NOMO-1 treated with DMSO at 0.1 percent for 48 hours (cell line): Measurements from ENCODE around the gene MRPL45.
A peak's percentile ranks its signal among the peaks of the same experiment; 100 is the strongest.

Experiments used
- DNase-seq: peaks from one replicate; lab custom pipeline; 2025; ENCODE audit not compliant: unreplicated experiment; lab: John Stamatoyannopoulos, UW

Gene MRPL45

GRCh38 chr17:38344420-38344745 lies 47.4 kb downstream of the MRPL45 start:
- DNase-seq = no peak

- DNase-seq = no peak
Observed at GRCh38 chr17:38345743-38346142, 48.8 kb downstream of the MRPL45 start.

GRCh38 chr17:38349097-38349730 lies 52.2 kb downstream of the MRPL45 start:
- DNase-seq = peak; percentile 76

DNA sequence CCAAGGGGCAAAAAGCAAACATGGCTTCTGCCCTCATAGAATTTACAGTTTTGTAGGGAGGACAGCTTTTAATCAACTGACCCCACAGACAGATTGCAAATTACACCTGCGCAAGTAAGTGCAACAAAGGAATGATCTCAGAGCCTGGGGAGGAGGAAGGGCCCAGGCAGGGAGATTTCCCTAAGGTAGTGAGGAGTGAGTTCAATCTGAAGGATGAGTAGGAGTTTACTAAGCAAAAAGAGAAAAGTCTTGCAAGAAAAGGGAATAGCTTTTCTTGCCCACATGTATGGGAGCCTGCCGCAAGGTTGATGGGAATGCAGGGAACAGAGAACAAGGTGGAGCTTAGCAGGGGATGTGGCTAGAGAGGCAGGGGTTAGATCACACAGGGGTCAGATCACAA lies 53.1 kb downstream of the MRPL45 start:
- DNase-seq = no peak

- DNase-seq = peak; percentile 84
Observed at GRCh38 chr17:38351412-38352222, 54.6 kb downstream of the MRPL45 start, which contains the start of gene SOCS7. SOCS7 (plus strand) TSS chr17:38351844; CDS start chr17:38352053, 209 bp downstream.

GRCh38 chr17:38352245-38353085 lies 55.5 kb downstream of the MRPL45 start:
- DNase-seq = no peak

- DNase-seq = no peak
Observed at GRCh38 chr17:38353086-38353604, 56.2 kb downstream of the MRPL45 start.

DNA sequence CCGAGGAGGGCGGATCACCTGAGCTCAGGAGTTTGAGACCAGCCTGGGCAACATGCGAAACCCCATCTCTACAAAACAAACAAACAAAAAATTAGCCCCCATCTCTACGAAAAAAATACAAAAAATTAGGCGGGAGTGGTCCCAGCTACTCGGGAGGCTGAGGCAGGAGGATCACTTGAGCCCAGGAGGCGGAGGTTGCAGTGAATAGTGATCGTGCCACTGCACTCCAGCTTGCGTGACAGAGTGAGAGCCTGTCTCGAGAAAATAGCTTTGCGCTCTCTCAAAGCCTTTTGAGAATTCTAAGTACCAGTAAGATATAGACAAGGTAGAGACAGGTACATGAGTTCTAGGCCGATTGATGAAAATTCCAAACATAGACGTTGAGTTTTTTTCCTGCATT lies 56.7 kb downstream of the MRPL45 start:
- DNase-seq = no peak

DNA sequence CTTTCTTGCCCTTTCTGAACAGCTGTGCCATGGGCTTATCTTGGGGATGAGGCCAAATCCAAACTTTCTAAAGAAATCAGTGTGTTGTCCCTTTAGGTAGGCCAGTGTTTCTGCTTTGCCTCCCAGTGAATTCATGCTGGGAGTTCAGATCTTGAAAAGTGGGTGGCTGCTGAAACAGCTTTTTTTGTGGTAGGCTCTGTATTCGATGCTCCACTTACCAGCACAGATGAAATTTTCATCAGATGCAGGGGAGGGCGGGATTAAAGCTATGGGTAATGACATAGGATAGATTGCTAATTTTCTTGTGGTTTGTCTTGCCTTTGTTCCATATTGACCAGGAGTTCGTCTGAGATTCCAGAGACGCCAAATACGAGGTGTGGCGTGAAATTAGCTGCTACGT lies 57.5 kb downstream of the MRPL45 start:
- no peak for DNase-seq

DNA sequence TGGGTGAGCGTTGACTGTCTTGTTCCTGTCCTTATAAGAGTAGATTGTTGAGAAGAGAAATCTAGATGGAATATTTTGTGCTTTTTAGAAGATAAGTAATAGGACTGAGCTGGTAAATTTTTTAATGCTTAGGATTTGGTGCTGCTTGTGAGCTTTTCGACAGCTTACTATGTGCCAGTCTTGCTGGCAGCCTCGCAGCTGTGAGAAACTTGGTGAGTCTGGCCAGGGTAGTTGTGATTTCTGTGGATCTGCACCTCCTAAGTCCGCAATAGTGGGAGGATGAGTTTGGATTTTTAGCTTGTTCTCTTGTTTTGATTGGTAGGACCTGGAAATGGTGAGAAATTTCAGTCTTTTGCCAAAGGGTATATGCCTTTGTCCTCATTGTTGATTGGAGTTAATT lies 58.3 kb downstream of the MRPL45 start:
- no peak for DNase-seq

DNA sequence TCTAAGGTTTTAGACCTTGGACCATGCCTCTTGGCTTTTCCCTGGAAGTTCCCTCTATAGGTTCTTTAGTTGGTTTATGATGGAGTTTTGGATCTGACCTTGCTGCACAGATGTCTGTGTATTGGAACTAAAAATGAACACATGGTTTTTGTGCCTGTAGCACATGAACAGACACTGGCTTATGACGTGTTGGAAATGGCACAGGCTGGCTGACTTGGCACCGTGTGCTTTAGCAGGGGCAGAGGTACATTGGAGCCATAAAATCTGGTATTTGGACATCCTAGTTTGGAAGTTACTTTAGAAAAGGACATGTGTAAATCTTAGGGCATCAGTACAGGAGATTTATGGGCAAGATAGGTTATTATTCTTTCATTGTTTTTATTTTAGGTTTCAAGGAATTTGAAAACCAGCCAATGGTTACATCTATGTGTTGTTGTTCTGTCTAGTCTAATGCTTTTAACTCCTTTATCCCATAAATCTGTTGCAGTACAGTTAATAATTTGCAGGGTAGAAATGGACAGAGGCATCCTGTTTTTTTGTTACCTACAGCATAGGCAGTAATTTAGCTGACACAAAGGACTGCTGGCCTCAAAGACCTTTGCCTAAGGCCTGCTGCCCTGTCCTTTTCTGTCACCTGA lies 60.6 kb downstream of the MRPL45 start:
- DNase-seq = no peak

DNA sequence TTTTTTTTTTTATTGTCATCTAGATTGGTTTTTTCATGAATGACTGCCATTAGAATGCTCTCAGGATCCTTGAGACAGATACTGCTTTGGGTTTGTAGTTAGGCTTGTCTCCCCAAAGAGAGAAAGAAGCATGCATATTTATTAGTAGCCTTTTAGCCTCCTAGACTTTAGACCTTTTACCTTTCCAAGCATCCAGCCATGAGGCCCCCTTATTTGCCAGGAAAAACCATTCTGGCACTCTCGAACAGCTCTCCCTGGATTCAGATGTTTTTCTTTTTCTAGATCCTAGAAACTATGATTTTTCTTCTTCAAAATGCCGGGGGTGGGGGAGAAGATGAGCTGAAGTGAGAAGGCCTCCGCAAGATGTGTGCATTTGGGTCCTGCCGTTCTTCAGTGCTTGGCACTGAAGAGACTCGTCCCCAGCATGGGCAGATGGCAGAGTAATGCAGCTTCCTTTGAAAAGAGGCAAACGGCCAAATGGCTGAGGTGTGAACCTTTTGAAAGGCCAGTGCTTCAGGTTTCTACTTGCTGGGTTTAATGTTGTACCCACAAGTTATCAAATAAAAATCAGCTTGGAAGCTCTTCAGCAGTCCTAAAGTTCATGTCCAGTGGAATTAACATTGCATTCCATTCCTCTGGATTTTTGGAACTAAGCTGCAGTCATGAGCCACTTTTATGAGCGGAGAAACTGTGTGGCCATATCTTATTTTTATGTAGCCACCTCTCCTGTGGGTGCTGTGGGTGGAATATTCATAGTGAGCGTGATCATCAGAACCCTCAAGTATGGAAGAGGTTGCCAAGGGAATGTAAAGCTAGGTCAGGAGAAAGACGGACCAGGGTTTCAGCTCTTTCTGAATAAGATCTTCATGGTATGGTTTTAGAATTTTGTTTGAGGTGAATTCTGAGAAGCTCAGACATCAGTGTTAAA lies 61.9 kb downstream of the MRPL45 start:
- no peak for DNase-seq

- no peak for DNase-seq
Observed at GRCh38 chr17:38361694-38362465, 64.9 kb downstream of the MRPL45 start.

GRCh38 chr17:38363016-38363415 lies 66.0 kb downstream of the MRPL45 start:
- no peak for DNase-seq

DNA sequence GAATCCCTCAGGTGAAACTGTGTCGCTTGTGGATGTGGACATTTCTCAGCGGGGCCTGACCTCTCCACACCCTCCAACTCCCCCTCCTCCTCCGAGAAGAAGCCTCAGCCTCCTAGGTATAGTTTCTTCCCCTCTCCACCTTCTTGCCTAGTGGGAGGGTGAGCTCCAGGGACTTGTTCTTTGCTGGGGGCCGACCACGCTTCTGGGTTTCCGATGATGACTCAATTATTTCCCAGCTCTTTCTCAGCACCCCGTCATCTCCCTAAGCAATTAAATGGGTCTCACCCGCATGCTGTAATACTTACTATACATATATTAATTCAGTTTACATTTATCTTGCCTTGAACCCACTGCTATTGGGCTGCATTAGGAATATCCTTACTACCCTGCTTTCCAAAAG lies 67.8 kb downstream of the MRPL45 start:
- DNase-seq = no peak

GRCh38 chr17:38369124-38369886 lies 72.3 kb downstream of the MRPL45 start:
- DNase-seq = no peak
